Skin epidermis (tissue), 12 donors: ENCODE data around the gene FAM107B.
"Not testable (repeated sequence)": the region's sequence is repeated elsewhere in the genome, so short reads cannot be mapped to it uniquely, and the experiment has no call there.

Experiments used
- H3K27ac ChIP-seq, 21 experiments: fragments of 200-600 bp; sonication (generic) in 11 of 21; one replicate each; pipeline ENCODE4 v1.5.0; 2020; ENCODE audit warnings: mild to moderate bottlenecking in 3 of 21, inconsistent platforms in 2 of 21, moderate library complexity in 2 of 21
- H3K4me3 ChIP-seq, 7 experiments: fragments of 200-600 bp; sonication (generic) in 2 of 7; one replicate each; pipeline ENCODE4 v1.5.0; 2020; ENCODE audit warnings: inconsistent platforms in 2 of 7, mild to moderate bottlenecking in 2 of 7, moderate library complexity in 1 of 7

Gene FAM107B

DNA sequence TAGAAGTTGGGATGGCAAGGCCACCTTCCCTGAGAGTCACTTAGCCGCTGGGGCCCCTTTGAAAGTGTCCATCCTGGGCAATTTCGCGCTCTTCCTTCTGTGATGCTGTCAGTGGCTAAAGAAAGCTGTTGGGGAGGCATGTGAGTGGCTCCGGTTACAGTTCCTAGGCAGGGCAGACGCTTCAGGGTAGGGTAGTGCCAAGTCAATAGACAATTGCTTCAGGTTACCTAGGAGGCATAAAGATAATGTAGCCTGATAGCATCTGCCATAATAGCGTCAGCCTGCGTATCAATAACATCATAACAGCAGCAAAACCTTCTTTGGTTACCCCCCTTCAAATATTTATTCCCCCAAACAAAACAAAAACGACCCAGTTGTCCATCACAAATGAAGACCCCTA lies at the start of gene FAM107B:
Gene FAM107B (minus strand): TSS at position 101 of the 400 bp plus-strand sequence. CDS start 234 bp downstream, outside the sequence.
- no peak within 1 kb of the TSS for H3K27ac ChIP-seq
- H3K4me3 ChIP-seq: no peak within 1 kb of the TSS

DNA sequence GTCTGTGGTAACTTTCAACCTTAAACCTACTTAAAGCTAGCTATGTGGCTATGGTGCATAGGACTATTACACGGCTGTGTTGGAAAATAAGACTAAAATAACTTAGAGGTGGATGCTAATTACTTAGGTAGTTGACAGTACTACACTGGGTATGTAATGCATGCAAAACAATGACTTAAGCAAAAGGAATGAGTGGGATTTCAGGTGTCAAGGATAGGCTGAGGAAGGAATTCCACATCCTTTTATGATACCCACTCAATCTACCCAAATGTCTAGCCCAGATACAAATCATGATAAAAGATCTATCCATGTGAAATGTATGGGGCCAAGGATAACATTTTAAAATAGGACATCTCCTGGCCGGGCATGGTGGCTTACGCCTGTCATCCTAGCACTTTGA lies 49.3 kb upstream of the FAM107B start:
- no peak overlapping the region for H3K27ac ChIP-seq
- no peak overlapping the region for H3K4me3 ChIP-seq

DNA sequence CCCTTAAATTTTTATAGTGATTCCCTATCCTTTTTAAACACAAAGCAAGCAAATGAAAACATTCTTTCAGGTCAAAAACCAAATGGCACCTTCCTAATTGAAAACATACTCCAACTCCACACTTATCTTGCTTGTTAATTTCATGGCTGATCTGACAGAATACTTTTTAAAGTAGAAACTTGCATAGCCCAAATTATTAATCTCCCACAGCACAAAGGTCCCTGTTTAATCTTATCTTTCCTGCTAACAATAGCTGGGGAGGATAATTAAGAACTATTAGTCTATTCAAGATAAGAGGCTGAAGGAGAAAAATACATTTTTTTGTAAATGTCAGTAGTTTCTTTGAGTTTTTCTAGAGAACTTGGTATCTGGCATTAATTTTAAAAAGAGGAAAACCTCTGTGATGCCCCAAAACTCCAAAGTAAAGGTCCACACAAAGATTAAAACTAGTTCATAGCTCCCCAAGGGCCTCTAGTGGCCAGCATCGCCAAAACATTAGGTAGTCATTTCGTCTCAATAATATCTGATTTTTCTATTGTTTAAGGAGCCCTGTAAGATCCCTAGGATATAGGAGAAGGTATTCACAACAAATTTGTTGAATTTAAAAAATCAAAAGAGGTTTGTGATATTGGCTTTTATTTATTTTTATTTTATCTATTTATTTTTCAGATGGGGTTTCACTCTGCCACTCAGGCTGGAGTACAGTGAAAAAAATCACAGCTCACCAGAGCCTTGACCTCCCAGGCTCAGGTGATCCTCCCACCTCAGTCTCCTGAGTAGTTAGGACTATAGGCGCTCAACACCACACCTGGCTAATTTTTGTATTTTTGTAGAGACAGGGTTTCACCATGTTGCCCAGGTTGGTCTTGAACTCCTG lies 48.4 kb upstream of the FAM107B start:
- no peak overlapping the region for H3K4me3 ChIP-seq
- H3K27ac ChIP-seq: no peak overlapping the region

DNA sequence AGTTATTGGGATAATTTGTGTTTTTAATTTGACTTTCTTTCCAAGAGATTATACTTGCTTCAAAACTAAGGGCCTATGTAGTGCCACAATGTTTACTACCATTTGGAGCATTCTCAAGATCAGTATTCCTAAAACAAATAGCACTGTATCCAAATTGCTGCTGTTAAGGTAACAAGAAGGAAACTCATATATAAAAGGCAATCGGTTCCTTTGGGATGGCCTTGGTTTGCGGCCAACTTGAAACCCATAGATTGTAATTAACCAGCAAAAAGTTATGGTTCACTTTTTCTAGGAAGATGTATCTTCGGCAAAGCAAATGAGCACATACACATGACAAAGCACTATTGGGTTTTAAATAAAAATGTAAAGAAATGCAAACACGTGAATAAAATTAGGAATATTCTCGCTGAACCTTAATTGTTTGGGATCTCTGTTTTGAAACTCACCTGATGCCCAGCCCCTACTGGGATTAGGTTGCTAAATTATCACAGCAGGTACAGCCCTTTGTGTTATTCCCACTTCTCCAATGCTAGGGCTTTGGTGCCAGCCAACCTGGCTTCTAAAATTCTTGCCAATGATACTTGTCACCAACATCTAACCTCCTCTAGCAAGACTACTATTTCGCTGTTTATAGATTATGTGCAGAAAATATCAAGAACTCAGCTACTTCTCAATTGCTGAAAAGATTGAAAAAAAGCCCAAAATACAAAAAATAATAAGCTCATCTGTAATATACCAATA lies 47.1 kb upstream of the FAM107B start:
- no peak overlapping the region for H3K27ac ChIP-seq
- H3K4me3 ChIP-seq: no peak overlapping the region

DNA sequence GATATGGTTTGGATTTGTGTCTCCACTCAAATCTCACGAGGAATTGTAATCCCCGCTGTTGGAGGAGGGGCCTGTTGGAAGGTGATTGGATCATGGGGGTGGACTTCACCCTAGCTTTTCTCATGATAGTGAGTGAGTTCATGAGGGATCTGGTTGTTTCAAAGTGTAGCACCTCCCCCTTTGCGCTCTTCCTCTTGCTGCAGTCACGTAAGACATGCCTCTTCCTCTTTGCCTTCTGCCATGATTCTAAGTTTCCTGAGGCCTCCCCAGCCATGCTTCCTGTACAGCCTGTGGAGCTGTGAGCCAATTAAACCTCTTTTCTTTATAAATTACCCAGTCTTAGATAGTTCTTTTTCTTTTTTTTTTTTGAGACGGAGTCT lies 46.1 kb upstream of the FAM107B start:
- Histone ChIP-seq H3K27ac (no peak overlapping the region), H3K4me3 (no peak overlapping the region)

DNA sequence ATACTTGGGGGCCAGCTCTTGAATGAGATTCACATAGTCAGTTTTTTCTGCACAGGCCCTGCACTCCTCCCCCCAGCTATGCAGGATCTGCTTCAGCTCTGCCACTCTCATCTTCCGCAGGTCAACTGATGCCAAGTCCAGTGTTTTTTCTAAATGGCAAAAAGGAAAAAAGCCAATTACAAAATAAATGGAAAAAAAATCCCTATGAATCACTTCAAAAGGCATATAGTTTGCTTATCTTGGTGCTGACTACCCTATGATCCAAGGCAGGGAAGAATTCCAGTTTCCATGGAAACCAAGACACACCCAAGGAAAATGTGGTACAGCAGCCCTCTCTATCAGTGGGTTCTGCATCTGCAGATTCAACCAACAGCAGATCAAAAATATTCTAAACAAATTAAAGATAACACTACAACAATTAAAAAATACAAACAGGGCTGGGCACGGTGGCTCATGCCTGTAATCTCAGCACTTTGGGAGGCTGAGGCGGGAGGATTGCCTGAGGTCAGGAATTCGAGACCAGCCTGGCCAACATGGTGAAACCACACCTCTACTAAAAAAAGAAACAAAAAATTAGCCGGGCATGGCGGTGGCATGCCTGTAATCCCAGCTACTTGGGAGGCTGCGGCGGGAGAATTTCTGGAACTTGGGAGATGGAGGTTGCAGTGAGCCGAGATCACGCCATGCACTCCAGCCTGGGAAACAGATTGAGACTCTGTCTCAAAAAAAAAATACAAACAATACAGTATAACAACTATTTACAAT lies 45.5 kb upstream of the FAM107B start:
- Histone ChIP-seq H3K4me3 (no peak overlapping the region), H3K27ac (no peak overlapping the region)

DNA sequence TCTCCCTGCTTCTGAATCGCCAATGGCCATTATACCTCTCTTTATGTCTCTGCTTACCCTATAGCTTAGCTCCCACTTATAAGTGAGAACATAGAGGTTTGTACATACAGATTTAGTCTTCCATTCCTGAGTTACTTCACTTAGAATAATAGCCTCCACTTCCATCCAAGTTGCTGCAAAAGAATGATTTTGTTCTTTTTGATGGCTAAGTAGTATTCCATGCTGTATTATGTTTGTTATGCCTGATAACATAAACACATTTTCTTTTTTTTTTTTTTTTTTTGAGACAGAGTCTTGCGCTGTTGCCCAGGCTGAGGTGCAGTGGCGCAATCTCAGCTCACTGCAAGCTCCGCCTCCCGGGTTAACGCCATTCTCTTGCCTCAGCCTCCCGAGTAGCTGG lies 42.0 kb upstream of the FAM107B start:
- not testable (repeated sequence) for H3K27ac ChIP-seq, H3K4me3 ChIP-seq

DNA sequence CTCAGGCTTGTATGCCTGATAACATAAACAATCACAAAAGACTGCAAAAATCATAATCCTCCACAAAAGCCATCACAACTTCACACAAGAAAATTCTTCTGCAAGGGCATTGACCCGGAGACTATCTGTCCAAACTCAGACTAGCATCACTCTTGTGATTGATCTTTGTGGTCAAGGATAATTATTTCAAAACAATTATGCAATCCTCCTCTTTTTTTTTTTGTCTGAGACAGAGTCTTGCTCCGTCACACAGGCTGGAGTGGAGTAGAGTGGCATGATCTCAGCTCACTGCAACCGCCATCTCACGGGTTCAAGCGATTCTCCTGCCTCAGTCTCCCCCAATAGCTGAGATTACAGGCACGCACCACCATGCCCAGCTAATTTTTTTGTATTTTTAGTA lies 41.0 kb upstream of the FAM107B start:
- Histone ChIP-seq H3K27ac (no peak overlapping the region), H3K4me3 (no peak overlapping the region)

DNA sequence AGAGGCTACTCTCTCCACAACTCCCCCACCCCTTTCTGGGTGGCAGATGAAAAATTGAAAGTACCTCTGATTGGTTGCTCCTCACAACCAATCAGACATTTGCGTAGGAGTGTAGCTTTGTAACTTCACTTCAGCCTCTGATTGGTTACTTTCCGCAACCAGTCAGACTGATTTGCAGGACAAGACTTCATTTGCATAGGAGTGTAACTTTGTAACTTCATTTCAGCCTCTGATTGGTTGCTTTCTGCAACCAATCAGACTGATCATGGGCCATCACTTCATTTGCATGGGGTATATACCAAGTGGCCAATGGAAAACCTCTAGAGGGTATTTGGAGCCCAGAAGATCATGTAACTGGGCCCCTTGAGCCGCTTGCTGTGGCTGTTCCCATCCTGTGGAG lies 37.6 kb upstream of the FAM107B start:
- H3K27ac ChIP-seq: no peak overlapping the region
- H3K4me3 ChIP-seq: no peak overlapping the region

DNA sequence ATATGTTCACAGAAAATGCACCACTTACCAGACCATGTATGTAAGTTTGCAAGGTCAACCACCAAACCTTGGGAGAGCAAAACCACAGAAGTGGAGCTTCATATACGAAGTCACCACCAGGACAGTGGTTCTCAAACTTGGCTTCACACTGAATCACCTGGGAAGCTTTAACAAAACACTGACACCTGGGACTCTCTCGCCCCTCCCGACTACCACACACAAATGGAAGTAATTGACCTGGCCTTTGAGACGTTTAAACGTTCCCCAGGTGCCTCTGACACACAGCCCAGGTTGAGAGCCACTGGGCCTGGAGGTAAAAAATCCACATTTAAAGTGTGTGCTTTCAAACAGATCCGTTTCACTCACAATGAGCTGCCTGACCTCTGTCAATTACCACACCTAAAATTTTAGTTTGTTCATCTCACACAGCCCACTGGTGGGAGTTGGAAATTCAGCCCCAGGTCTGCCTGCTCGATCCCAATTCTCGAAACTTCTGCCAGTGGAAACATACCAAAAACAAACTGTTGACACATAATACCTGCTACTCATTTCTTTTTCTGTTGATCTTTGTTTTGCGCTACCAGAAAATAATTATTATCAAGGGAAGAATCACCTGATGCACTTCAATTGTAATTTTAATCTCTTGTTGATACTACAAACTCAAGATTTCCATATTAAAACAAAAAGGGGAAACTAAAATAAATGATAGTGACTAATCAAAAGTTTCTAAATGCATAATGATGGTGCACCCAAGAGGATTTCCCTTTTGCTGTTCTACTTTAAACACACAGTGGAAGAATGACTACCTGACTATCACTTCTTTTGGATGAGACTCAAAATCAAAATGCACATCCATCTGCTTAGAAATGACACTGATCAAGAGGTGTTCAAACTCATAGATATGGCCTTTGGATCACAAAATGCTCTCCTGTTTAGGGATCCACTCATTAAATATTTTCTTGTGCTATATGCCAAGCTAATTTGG lies 36.6 kb upstream of the FAM107B start:
- Histone ChIP-seq H3K4me3 (no peak overlapping the region), H3K27ac (no peak overlapping the region)

DNA sequence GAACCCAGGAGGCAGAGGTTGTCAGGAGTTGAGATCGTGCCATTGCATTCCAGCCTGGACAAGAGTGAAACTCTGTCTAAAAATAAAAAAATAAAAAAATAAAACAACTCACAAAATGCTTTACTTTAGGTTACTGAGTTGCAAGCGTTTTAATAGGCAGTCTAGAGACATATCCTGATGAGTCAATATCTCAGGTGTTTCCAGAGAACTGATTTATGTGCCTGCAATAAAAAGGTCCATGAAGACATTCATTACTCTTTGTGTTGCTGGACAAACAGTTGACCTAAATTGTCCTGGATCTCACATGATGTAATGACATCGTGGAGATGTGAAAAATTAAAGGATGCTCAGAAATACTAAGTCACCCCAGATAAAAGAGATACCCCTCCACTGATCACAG lies 31.6 kb upstream of the FAM107B start:
- H3K4me3 ChIP-seq: no peak overlapping the region
- no peak overlapping the region for H3K27ac ChIP-seq

DNA sequence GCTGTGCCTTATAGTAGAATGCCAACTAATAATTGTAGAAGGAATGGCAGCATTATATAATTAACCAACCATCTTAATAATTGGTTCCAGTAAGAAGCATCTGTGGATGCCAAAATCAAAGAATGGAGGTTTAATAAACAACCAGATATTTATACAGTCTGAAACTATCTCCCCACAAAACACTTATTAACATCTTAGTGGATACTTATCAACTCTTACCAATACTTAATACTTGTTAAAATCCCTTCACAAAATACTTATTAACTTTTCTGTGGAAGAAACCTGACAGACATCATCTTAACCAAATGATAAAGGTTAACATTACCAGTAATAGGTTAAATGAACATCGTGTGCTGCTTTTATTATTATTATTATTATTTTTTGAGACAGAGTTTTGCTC lies 29.1 kb upstream of the FAM107B start:
- no peak overlapping the region for H3K4me3 ChIP-seq
- H3K27ac ChIP-seq: no peak overlapping the region

DNA sequence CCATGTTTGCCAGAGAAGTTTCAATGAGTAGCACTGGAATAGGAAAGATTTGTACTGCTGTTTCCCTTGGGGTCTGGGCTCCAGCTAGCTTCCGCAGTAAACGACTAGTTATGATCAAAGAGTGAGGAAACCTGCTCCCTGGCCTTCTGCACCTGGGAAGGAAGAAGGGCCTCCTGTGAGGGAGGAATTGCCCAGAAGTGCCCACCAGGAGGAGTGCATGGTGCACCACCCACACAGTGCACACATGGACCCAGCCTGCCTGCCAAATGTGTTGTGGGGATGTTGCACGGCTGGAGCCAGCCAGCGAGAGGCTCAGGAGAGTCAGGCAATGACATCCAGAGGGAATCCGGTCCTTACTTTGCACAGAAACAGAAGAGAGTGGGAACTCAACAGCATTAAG lies 27.0 kb upstream of the FAM107B start:
- no peak overlapping the region for H3K27ac ChIP-seq
- no peak overlapping the region for H3K4me3 ChIP-seq

DNA sequence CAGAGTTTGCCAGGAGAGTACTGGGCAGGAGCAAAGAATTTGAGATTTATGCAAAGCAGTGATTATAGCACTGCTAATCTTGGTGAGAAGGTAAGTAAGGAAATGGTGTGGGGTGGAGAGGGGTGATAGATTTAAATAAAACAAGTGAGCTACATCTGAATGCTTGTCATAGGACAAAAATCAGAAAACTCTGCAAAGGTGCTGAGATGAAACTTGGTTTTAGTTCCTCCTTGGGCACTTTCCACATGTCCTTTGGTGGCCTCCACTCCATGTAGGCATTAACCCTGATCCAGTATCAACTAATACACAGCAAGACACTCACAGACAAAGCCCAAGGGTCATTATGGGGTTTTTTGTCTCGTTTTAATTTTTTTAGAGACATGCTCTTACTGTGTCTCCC lies 25.7 kb upstream of the FAM107B start:
- H3K27ac ChIP-seq: no peak overlapping the region
- H3K4me3 ChIP-seq: no peak overlapping the region

DNA sequence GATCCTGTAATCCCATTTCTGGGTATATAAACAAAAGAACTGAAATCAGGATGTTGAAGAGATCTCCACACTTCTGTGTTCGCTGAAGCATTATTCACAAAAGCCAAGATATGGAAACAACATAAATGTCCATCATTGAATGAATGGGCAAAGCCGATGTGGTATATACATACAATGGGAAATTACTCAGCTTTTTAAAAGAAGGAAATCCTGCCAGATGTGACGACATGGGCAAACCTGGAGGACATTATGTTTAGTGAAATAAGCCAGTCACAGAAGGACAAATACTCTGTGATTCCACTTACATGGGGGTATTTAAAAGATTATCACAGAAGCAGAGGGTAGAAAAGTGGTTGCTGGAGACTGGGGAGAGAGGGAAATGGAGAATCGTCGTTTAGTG lies 23.9 kb upstream of the FAM107B start:
- H3K27ac ChIP-seq: no peak overlapping the region

DNA sequence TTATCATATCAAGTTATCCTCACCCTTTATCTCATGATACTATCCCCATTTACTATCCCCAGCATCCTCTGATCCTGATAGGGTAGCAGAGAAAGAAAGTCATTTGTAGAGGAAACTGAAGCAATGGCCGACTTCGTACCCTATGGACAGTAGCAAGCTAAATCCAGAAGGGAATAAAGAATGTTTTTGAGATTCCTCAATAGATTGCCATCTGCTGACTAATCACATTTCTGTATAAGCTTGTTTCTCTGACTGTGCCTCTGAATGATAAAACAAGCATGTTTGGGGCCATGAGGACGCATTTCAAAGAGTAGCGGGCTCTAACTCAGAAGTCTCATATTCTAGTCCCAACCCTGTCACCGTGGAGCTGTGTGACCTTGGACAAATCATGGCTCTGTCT lies 13.2 kb upstream of the FAM107B start:
- H3K4me3 ChIP-seq: no peak overlapping the region
- no peak overlapping the region for H3K27ac ChIP-seq

More for the DNA sequence above, 23.9 kb upstream of the FAM107B start:
- H3K4me3 ChIP-seq: no peak overlapping the region

DNA sequence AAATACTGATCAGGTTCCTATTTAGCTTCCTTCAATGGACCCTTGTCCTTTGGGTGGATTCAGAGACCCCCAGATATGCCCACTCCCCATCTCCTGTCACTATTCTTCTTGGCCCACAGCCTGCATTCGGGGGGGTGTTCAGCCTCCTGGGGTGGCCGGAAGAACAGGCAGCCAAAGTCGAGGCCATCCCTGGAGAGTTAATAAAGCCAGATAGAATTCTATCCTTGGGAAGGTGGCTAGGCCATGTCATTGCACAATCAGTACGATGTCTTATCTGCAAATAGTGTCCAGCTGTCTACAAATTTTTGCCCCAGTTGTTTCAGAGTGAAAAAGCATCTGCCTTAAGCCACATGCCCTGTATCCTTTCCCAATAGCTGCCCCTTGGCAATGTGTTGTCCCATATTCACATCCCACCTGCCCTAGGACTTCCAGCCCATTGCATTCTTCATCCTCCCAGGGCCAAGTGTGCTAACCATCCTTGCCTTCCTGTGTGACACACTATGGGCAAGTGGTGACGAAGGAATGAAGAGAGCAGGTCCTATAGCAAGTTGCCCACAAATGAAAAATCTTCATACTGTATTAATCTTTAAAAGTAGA lies 9.9 kb upstream of the FAM107B start:
- Histone ChIP-seq H3K4me3 (no peak overlapping the region), H3K27ac (no peak overlapping the region)

DNA sequence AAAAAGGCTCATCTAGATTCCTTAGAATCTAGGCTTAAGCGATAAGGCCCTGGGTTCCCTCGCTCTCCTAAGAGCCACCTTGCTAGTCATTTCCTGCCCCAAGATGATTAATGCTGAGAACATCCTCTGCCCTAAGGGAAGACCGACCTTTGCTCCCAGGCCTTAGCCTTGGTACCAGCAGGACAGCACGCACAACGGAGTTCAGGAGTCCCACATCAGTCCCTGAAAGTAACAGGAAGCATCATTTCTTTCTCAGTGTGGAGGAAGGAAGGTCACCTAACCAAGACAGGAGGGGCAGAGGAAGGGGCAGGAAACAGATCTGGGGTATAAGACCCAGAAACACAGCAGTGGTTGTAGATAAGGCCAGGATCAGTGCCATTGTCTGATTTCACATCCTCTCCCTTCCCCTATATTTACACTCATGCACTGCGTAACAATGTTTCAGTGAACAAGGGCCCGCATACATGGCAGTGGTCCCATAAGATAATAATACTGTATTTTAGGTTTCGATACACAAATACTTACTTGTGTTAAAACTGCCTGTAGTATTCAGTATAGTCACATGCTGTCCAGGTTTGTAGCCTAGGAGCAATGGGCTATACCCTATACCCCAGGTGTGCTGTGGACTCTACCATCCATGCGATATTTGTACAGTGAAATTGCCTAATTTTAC lies 8.1 kb upstream of the FAM107B start:
- no peak overlapping the region for H3K27ac ChIP-seq
- no peak overlapping the region for H3K4me3 ChIP-seq
